Osteocyte (in vitro differentiated cells): ENCODE data around the gene LYSMD1. TPM values are rescaled to one million over a fixed set of nuclear protein-coding genes. Genes with fewer than 3 reads are reported as not detected.

Source experiments
- DNase-seq: peaks from one replicate; pipeline ENCODE4 v3.0.0; 2021; ENCODE audit warnings: mixed read lengths; ENCODE audit not compliant: unreplicated experiment; ENCODE audit errors: extremely low spot score
- H3K27ac Mint-ChIP-seq: one replicate; pipeline ENCODE4 v1.8.0; 2021; ENCODE audit warnings: mild to moderate bottlenecking, mixed read lengths; ENCODE audit not compliant: unreplicated experiment
- H3K27me3 Mint-ChIP-seq: one replicate; pipeline ENCODE4 v1.8.0; 2021; ENCODE audit warnings: mixed read lengths; ENCODE audit not compliant: unreplicated experiment
- H3K36me3 Mint-ChIP-seq: one replicate; pipeline ENCODE4 v1.8.0; 2021; ENCODE audit warnings: mixed read lengths; ENCODE audit not compliant: unreplicated experiment
- H3K4me1 Mint-ChIP-seq: one replicate; pipeline ENCODE4 v1.8.0; 2021; ENCODE audit warnings: mixed read lengths; ENCODE audit not compliant: unreplicated experiment
- H3K4me3 Mint-ChIP-seq: one replicate; pipeline ENCODE4 v1.8.0; 2021; ENCODE audit warnings: mild to moderate bottlenecking, moderate library complexity, mixed read lengths; ENCODE audit not compliant: unreplicated experiment
- H3K9me3 Mint-ChIP-seq: one replicate; pipeline ENCODE4 v1.8.0; 2021; ENCODE audit warnings: mixed read lengths; ENCODE audit not compliant: unreplicated experiment
- total RNA-seq: library from RNA; stranded (reverse); gene quantifications from 2 replicates; pipeline ENCODE4 v1.2.1, GENCODE V29; 2021
- TF ChIP-seq, protein P1 (sequence below): fragments of 200-600 bp; sonication (generic); IDR thresholded peaks from 2 replicates; pipeline ENCODE4 v1.5.0; 2021; ENCODE audit warnings: antibody characterized with exemption, mild to moderate bottlenecking, moderate library complexity

Gene LYSMD1
- total RNA-seq, 1 donor from 2014 or later: 12.6 TPM

DNA sequence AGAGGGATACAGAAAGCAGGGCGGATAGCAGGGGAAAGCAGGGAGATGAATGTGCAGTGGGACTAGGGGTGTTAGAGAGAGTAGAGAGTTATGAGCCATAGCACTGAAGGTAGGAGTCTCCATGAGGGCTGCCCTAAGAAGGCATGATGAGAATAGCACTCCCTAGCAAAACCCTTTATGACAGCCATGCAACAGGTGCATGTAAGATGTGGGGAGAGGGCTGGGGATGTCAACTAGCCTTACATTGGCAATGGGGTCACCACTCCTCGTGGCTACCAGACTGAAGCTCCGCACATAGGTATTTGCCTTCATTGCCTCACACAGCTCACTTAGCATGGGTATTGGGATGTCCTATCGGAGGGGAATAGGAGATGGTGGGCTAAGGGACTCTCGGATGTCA, 5.5 kb upstream of the LYSMD1 start:
- Mint-ChIP-seq H3K36me3 (peaks cover 18% of the 10 kb centered on the region), H3K4me1 (peaks cover 12% of the 10 kb centered on the region), H3K27ac (no peak overlapping the region), H3K4me3 (no peak overlapping the region), H3K27me3 (no peaks in the 10 kb centered on the region), H3K9me3 (no peaks in the 10 kb centered on the region)
- DNase-seq: no peak
- TF ChIP-seq, protein P1, sequence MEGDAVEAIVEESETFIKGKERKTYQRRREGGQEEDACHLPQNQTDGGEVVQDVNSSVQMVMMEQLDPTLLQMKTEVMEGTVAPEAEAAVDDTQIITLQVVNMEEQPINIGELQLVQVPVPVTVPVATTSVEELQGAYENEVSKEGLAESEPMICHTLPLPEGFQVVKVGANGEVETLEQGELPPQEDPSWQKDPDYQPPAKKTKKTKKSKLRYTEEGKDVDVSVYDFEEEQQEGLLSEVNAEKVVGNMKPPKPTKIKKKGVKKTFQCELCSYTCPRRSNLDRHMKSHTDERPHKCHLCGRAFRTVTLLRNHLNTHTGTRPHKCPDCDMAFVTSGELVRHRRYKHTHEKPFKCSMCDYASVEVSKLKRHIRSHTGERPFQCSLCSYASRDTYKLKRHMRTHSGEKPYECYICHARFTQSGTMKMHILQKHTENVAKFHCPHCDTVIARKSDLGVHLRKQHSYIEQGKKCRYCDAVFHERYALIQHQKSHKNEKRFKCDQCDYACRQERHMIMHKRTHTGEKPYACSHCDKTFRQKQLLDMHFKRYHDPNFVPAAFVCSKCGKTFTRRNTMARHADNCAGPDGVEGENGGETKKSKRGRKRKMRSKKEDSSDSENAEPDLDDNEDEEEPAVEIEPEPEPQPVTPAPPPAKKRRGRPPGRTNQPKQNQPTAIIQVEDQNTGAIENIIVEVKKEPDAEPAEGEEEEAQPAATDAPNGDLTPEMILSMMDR: no peak

DNA sequence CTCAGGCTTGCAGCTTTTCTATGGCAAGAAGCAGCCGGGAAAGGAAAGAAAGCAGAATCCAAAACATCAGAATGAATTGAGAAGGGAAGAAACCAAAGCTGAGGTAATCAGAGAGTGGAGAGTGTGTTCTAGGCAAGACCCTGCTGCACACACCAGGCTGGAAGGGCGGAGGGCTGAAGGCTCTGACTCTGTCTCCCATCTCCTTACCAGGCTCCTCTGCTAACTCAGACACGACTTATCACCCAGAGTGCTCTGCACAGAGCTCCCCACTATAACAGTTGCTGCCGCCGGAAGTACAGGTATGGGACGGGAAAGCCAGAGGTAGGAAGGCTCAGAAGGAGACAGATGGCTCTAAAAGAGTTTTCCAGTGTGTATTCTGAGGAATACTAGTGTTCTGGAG, 1.4 kb upstream of the LYSMD1 start:
- Mint-ChIP-seq H3K27ac (peak overlapping the region; percentile 97), H3K4me1 (peaks cover 31% of the 10 kb centered on the region)

GRCh38 chr1:151166505-151166956, 829 bp upstream of the LYSMD1 start:
- no peaks in the 10 kb centered on the region for H3K27me3 Mint-ChIP-seq
- H3K4me1 Mint-ChIP-seq: peaks cover 31% of the 10 kb centered on the region
- TF ChIP-seq, protein P1: no peak
- H3K9me3 Mint-ChIP-seq: no peaks in the 10 kb centered on the region
- peak overlapping the region; percentile 98 for H3K4me3 Mint-ChIP-seq
- DNase-seq: no peak
- peak overlapping the region; percentile 97 for H3K27ac Mint-ChIP-seq
- peaks cover 17% of the 10 kb centered on the region for H3K36me3 Mint-ChIP-seq

More for the DNA sequence above, 1.4 kb upstream of the LYSMD1 start:
- H3K36me3 Mint-ChIP-seq: peaks cover 14% of the 10 kb centered on the region
- H3K9me3 Mint-ChIP-seq: no peaks in the 10 kb centered on the region
- DNase-seq: no peak
- H3K27me3 Mint-ChIP-seq: no peaks in the 10 kb centered on the region
- TF ChIP-seq, protein P1: no peak
- H3K4me3 Mint-ChIP-seq: peak overlapping the region; percentile 98

DNA sequence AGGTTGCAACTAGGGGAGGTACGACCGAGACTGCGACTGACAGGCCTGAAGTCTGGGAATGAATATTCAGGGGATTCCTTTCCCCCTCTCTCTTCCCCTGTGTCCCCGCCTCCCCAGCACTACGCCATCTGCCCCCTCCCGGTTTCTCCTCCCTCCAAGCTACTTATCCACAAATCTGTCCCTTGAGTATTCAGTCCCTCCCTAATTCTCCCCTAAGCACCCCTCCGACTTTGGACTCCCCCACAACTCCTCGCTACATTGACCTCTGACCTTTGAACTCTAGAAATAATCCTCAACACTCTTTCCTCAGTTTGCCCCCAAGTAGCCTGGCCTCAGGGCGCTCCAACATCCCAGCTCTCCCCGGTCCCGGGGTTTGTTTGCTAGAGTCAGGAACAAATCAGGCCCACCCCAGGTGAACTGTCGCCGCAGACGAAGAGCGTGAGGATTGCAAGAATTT, 393 bp downstream of the LYSMD1 start:
- no peaks in the 10 kb centered on the region for H3K9me3 Mint-ChIP-seq
- peak overlapping the region; percentile 97 for H3K27ac Mint-ChIP-seq
- TF ChIP-seq, protein P1: no peak
- peaks cover 20% of the 10 kb centered on the region for H3K36me3 Mint-ChIP-seq
- H3K4me1 Mint-ChIP-seq: peaks cover 31% of the 10 kb centered on the region
- H3K27me3 Mint-ChIP-seq: no peaks in the 10 kb centered on the region
- H3K4me3 Mint-ChIP-seq: peak overlapping the region; percentile 98
- DNase-seq: no peak

- H3K4me1 Mint-ChIP-seq: peaks cover 31% of the 10 kb centered on the region
- TF ChIP-seq, protein P1: no peak
- H3K27ac Mint-ChIP-seq: peak overlapping the region; percentile 97
- DNase-seq: no peak
- H3K9me3 Mint-ChIP-seq: no peaks in the 10 kb centered on the region
- peak overlapping the region; percentile 98 for H3K4me3 Mint-ChIP-seq
- peaks cover 21% of the 10 kb centered on the region for H3K36me3 Mint-ChIP-seq
- H3K27me3 Mint-ChIP-seq: no peaks in the 10 kb centered on the region
Measured at GRCh38 chr1:151164732-151165280, 896 bp downstream of the LYSMD1 start.
